Limb (tissue), 2 donors: ENCODE results near the gene ZDHHC14.
"Not testable (repeated sequence)": the region's sequence is repeated elsewhere in the genome, so short reads cannot be mapped to it uniquely, and the experiment has no call there.

ENCODE experiments used
- DNase-seq, 2 donors: peaks; one replicate each; pipeline ENCODE4 v3.0.0-alpha.2; 2016; ENCODE audit errors: extremely low spot score in 2 of 2

Gene ZDHHC14

GRCh38 chr6:157464653-157465535, 83.9 kb downstream of the ZDHHC14 start:
- no peak for DNase-seq

GRCh38 chr6:157466342-157466648, 85.3 kb downstream of the ZDHHC14 start:
- DNase-seq, result no peak

DNA sequence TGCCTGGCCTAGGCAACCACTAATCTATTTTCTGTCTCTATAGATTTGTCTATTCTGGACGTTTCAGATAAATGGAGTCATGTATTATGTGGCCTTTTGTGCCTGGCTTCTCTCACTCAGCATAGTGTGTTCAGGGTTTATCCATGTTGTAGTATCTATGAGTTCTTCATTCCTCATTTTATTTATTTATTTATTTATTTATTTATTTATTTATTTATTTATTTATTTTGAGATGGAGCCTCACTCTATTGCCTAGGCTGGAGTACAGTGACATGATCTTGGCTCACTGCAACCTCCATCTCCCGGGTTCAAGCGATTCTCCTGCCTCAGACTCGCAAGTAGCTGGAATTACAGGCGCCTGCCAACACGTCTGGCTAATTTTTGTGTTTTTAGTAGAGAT, 86.3 kb downstream of the ZDHHC14 start:
- not testable (repeated sequence) for DNase-seq

GRCh38 chr6:157468054-157468453, 87.1 kb downstream of the ZDHHC14 start:
- DNase-seq, result no peak

GRCh38 chr6:157468574-157468973, 87.6 kb downstream of the ZDHHC14 start:
- DNase-seq, result no peak

DNA sequence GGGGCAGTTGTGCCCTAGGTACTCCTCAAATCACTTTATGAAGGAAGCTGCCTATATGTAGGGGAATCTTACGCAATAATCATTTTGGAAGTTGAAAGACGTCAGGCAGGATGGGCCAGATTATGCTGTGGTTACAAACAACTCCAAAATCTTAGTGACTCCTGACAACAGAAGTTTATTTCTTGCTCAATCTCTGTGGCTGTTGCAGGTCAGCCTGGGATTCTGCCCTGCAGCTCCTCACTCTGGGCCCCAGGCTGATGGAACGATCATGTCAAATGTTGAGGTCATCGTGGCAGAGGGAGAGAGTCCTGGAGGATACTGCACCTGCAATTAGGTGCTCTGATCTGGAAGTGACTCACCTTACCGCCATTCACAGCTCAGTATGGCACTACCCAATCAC, 88.4 kb downstream of the ZDHHC14 start:
- DNase-seq, result no peak

DNA sequence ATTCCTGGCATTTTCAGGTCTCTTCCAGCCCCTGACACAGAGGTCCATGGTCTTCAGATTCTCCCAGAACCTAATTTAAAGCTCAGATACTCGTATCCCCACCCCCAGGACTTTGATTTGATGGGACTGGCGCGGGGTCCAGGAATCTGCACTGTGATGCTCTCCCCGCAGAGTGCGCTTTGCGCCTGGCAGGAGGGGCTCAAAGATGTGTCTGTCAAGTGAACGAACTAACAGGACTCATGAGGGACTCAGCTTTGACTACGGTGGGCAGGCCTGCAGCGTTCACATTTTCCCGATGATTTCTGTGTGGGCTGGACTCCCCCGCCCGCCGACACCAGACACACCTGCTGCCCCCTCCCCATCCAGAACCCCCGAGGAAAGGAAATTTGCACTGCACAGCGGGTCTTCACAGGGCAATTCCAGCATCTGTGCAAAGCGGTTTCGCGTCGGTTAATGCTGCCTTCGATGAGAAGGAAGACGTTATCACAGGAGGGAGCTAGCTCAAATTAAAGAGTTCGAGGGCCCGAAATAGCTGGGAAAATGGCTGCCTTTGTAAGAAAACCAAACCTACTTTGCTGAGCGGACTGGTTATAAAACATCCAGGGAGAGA, 90.2 kb downstream of the ZDHHC14 start:
- DNase-seq, result no peak

DNA sequence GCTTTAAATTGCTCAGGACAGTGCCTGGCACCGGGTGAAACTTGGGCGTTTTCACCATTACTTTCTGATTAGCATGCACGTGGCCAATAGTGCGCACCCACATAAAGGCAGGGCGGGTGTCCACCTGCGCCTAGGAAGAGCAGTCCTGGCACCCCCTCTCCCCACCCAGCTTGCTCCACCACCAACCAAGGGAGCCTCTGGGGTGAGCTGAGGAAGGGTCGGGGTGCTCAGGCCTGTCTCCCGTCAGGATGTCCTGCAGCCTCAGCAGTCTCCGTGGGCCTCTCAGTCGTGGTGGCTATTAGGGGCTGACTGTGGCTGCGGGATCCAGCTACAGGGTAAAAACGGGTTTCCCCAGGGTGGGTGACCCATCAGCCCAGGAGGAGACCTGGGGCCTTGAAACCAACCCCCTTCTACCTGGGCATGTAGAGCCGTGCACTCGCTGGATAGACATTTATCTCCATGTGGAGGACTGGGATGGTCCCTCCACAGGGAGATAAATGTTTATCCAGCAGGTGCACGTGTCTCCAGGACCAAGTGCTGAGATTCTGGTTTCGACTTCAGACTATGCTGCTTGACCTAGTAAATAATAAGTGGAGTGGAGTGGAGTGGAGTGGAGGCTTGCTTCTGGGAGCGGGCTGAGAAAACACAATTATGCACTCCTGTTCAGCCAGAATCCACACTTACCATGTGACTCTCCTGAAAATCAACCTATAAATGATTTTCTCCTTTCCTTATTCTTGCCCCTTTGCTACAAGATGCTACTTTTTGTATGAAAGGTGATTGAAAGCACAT, 91.1 kb downstream of the ZDHHC14 start:
- DNase-seq, result no peak

GRCh38 chr6:157476797-157477196, 95.8 kb downstream of the ZDHHC14 start:
- DNase-seq, result no peak

DNA sequence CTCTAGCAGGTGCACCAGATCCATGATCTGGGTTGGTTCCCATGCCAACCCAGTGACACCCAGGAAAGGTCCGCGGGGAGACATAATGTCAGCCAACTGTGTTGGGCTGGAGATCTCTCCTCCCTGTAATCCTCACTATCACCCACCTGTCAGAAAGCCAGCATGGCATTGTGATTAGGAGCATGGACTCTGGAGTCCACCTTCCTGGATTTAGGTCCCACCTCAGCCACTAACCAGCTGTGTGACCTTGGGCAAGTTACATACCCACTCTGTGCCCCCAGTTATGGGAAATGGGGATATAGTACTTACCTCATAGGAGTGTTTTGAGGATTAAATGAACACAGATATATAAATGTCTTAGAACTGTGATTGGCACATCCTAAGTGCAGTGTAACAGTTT, 97.9 kb downstream of the ZDHHC14 start:
- DNase-seq, result no peak

GRCh38 chr6:157479464-157480303, 98.7 kb downstream of the ZDHHC14 start:
- no peak for DNase-seq

DNA sequence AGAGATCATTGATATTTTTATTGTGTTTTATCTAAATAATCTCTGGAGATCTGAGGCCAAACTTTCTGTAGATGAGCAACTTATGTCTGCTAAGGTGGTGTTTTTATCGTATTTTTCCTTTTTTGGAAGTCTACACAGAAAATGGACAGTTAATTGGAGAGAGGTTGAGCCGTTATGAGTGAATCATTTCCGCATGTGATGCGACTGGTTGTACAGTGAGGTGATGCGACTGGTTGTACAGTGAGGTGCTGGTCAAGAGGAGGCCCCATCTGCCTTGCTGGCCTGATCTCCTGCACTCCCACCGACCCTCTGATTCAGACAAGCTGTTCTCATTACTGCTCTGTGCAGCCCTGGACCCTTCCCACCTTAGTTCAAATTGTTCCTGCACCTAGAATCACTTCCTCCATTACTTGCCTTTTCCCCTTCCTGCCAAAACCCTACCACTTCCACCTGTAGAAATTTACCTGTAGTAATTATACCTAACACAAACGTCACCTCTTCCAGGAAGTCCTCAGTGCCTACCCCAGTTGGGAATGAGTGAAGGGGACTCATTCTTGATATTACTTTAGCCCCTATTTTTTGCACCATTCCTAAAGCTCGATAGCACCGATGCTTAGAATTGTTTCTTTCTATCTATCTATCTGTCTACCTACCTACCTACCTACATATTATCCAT, 100.3 kb downstream of the ZDHHC14 start:
- DNase-seq, result no peak

DNA sequence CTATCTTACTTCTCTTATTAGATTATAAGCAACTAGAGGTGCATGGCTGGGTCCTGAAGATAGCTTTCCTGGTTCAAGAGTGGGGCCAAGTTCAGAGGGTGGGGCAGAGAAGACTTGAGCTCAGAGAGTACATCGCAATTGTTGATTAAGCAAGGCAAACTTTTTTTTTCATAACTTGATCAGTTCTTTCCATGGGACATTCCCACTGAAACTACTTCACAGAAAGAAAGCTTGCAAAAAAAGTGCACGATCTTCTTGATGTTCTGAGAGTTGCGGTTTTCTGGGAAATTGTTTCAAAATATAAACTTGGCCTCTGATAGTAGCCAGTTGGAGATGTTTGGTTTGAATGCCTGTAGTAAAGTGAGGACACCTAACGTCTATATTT, 100.9 kb downstream of the ZDHHC14 start:
- DNase-seq, result no peak

DNA sequence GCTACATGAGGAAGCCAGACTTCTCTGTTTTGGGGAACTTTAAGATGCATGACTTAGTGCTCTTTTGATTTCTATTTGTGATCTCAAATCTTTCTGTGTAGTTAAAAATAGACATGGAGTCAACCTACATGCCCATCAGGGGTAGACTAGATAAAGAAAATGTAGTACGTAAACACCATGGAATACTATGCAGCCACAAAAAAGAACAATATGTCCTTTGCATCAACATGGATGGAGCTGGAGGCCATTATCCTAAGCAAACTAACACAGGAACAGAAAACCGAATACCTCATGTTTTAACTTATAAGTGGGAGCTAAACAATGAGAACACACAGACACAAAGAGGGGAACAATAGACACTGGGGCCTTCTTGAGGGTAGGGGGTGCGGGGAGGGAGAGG, 102.8 kb downstream of the ZDHHC14 start:
- DNase-seq, result no peak

- DNase-seq, result no peak
These were observed 103.2 kb downstream of the ZDHHC14 start for GRCh38 chr6:157484181-157484580.

- no peak for DNase-seq
These were observed 105.6 kb downstream of the ZDHHC14 start for GRCh38 chr6:157486572-157486971.

DNA sequence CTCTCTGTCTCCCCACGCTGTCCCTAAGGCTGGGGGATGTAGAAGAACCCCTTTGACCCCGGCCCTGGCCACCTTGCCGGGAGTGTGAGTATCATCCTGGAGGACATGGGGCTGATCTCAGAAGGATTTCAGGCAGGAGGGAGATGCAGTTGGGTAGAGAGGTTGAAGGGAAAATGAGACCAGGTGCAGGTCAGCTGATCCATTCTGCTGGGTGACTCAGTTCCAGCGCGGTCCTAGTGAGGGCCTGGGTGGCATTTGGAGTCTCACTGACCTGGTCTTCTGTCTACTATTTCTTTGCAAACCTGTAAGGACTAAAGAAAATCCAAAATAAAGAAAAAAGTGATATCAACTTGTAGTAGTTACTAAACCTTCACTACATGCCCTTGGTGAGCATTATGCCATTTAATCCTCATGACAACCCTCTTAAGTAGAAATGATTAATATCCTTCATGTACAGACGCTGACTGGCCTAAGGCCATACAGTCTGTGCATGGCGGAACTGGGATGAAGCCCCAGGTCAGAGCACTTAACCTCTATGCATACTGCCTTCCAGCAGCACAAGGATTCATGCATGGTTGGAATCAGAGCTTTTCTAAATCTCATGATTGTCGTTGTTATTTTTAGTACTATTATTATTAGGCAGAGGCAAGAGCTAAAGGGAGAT, 106.3 kb downstream of the ZDHHC14 start:
- DNase-seq, result no peak

DNA sequence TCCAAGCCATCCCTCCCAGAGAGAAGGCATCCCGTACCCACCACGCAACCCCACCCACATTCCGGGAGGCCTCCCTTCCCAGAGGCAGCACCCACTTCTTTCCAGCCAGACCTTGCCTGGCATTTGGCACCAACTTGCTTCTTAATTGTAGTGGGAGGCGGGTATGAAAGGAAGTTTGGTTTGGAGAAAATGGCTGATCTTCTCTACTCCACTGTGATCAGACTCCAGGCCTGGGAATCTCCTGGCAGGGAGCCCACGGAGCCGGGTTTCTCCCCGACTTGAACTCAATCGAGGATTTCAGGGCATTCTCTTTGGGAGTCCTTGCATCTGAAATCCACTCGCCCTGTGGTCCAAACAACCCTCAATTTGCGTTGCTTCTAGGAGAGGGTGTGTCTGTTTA, 107.1 kb downstream of the ZDHHC14 start:
- no peak for DNase-seq

DNA sequence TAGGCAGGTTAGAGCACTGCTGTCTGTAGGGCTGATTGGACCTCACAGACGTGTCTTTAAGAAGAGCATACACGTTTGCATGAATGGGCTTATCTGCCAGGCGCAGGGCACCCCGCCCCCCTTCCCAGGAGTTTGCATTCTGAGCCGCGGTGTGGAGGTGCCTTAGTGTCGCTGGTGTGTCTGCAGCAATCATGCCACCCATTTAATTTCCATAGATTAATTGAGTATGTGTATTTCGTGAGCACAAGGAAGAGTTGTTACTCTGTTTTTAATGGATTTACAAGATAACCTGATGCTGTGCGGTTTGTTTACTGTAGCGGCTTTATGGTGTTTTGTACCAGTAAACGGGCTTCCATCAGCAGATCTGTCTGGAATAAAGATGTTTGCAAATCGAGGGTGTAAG, 107.7 kb downstream of the ZDHHC14 start:
- DNase-seq, result no peak

DNA sequence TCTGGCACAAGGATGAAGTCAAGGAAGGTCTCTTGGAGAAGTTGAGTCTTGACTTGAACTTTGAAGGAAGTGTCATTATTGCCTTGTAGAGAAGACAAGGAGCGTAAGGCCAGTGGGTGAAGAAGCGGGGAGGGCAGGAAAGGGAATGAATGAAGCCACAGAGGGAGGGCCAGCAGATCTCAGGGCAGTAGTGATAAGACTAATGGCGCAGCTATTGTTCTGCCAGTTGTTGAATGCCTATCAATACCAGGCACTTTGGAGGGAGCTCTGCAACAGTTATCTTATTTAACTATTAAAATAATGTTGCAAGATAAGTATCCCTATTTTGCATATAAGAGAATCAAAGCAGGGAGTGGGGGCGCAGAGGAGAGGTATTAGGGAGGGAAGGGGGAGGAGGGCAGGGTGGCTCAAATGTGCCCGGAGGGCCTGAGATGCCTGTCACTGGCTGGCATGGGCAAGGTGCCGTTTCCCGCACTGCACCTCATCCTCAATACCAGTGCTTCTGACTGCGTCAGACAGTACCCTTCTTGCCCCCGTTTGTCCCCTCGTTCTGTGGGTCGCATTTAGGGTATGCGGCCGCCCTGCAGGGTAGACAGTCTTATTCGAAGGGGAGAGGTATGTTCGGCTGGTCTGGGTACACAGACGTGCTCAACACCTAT, 109.8 kb downstream of the ZDHHC14 start:
- DNase-seq, result no peak
